ENCODE measurements around the gene MDFIC2.

DNA sequence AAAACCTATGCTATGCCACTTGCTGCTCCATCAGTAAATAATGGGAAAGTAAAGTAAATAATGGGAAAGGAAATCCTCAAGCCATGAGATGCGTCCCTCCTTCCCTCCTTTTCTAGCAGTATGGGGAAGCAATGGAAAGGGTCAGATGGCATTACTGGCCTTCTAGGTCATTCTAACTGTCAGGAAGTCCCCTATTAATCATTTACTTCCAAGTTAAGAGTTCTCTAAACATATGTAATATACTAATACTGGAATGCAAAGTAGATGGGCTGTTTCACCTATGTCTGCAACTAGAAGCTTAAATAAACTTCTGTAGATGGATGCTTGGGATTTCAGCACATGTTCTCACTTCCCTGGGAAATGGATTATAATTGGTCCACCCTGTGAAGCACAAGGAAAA, 55.9 kb downstream of the MDFIC2 start:
- no peak for TF ChIP-seq EZH2 (IDR thresholded peaks at IDR 0.05; ENCODE audit: insufficient read depth, poor library complexity, severe bottlenecking)
- TF ChIP-seq EZH2phosphoT487 (IDR thresholded peaks at IDR 0.05; ENCODE audit: insufficient read depth, low read depth), result no peak

All from GM23248 (cell line).